GM12878 (cell line): ENCODE results near the gene WDFY4. TPM values are rescaled to one million over a fixed set of nuclear protein-coding genes. Genes with fewer than 3 reads are reported as not detected.

Source experiments
- ATAC-seq: fragments of 200-7000 bp; cut with Tn5 transposase; 3 replicates; pipeline ENCODE4 v1.9.1; 2020; ENCODE audit warnings: mild to moderate bottlenecking, moderate library complexity
- BruUV-seq: library from RNA; stranded (reverse); fragments of 400-500 nt; replicated peaks from 2 replicates; lab custom pipeline; 2021; lab: Mats Ljungman, UMichigan
- CTCF ChIA-PET: fragments of 300-600 bp; sonication (Branson Sonifier 250); formaldehyde crosslinking; extraction: SDS; loops from one replicate; lab custom pipeline; 2021; ENCODE audit warnings: inconsistent platforms; lab: Yijun Ruan, JAX
- POLR2A ChIA-PET: fragments of 350-600 bp; formaldehyde crosslinking; extraction: SDS; loops from one replicate; lab custom pipeline; 2021; ENCODE audit warnings: inconsistent platforms; lab: Charles Lee
- RAD21 ChIA-PET: fragments of 300-600 bp; sonication (Branson Sonifier 250); formaldehyde crosslinking; loops from one replicate; lab custom pipeline; 2023; ENCODE audit warnings: antibody characterized with exemption; ENCODE audit not compliant: unreplicated experiment; lab: Charles Lee
- SMC1A ChIA-PET: fragments of 300-600 bp; sonication (Branson Sonifier 250); formaldehyde crosslinking; loops from one replicate; lab custom pipeline; 2023; ENCODE audit not compliant: unreplicated experiment, uncharacterized antibody; lab: Charles Lee
- DNase-seq: peaks from one replicate; pipeline ENCODE4 v3.0.0-alpha.2; 2011; ENCODE audit warnings: low read depth, low spot score
- FAIRE-seq: peaks from 3 replicates; lab custom pipeline; 2011; peaks lifted over from hg19 to GRCh38; lab: Jason Lieb, UNC
- H2AFZ ChIP-seq: 2 replicates; pipeline ENCODE4 v1.6.0; 2011; ENCODE audit warnings: low read depth, low read length, control low read depth; ENCODE audit not compliant: control insufficient read depth
- H3K27ac ChIP-seq: 2 replicates; pipeline ENCODE4 v1.5.1; 2011; ENCODE audit warnings: control low read depth; ENCODE audit not compliant: control insufficient read depth, insufficient read depth
- H3K27me3 ChIP-seq, 2 experiments: replicated peaks in 1 of 2; 2 replicates each; pipeline versions ENCODE4 v1.6.0 to v1.6.1; 2011; ENCODE audit warnings: low read length in 1 of 2; ENCODE audit not compliant: control insufficient read depth in 2 of 2, insufficient read depth in 2 of 2
- H3K36me3 ChIP-seq, 2 experiments: 2 replicates each; pipeline ENCODE4 v1.5.1; 2011; ENCODE audit warnings: low read length in 1 of 2; ENCODE audit not compliant: control insufficient read depth in 2 of 2, insufficient read depth in 2 of 2
- H3K4me1 ChIP-seq: 2 replicates; pipeline ENCODE4 v1.6.1; 2011; ENCODE audit warnings: mild to moderate bottlenecking, low read length, moderate library complexity, mixed read lengths; ENCODE audit not compliant: control insufficient read depth, insufficient read depth
- H3K4me2 ChIP-seq: 2 replicates; pipeline ENCODE4 v1.6.0; 2011; ENCODE audit warnings: control low read depth; ENCODE audit not compliant: control insufficient read depth, insufficient read depth
- H3K4me3 ChIP-seq: fragments of 200-600 bp; sonication (generic); 2 replicates; pipeline ENCODE4 v1.5.1; 2016
- H3K79me2 ChIP-seq: 2 replicates; pipeline ENCODE4 v1.6.0; 2011; ENCODE audit warnings: low read length; ENCODE audit not compliant: control insufficient read depth, insufficient read depth
- H3K9ac ChIP-seq: 2 replicates; pipeline ENCODE4 v1.8.0; 2011; ENCODE audit warnings: low read length, control low read depth, mixed read lengths; ENCODE audit not compliant: control insufficient read depth, insufficient read depth
- H3K9me3 ChIP-seq: replicated peaks from 3 replicates; pipeline ENCODE4 v1.5.1; 2011; ENCODE audit warnings: mild to moderate bottlenecking, low read length; ENCODE audit not compliant: control insufficient read depth, insufficient read depth
- H4K20me1 ChIP-seq: 2 replicates; pipeline ENCODE4 v1.6.0; 2011; ENCODE audit not compliant: control insufficient read depth, insufficient read depth
- BCL11A ChIP-seq: IDR thresholded peaks from 2 replicates; pipeline ENCODE4 v1.6.1; 2011; ENCODE audit warnings: low read depth, low read length
- BCL3 ChIP-seq: IDR thresholded peaks from 2 replicates; pipeline ENCODE4 v1.6.1; 2011; ENCODE audit warnings: borderline replicate concordance, low read depth, mild to moderate bottlenecking, moderate library complexity, low read length; ENCODE audit not compliant: insufficient read depth, poor library complexity, severe bottlenecking
- BHLHE40 ChIP-seq, 2 experiments: fragments of 450-650 bp in 1 of 2; IDR thresholded peaks; 2 replicates each; pipeline ENCODE4 v1.6.1; 2011 to 2017; ENCODE audit warnings: low read depth in 2 of 2, borderline replicate concordance in 1 of 2, improper control_type of control experiment in 1 of 2, low read length in 1 of 2, mild to moderate bottlenecking in 1 of 2
- EP300 ChIP-seq, 2 experiments: fragments of 150-350 bp in 1 of 2; IDR thresholded peaks; 2 replicates each; pipeline ENCODE4 v1.6.1; 2011 to 2012; ENCODE audit warnings: low read depth in 2 of 2, low read length in 2 of 2, borderline replicate concordance in 1 of 2, improper control_type of control experiment in 1 of 2, inconsistent platforms in 1 of 2; ENCODE audit not compliant: control insufficient read depth in 1 of 2
- HCFC1 ChIP-seq: fragments of 150-350 bp; IDR thresholded peaks from 2 replicates; pipeline ENCODE4 v1.6.1; 2014; ENCODE audit warnings: low read length
- IKZF2 ChIP-seq, 2 experiments: fragments of 450-650 bp; IDR thresholded peaks; 2 replicates each; pipeline ENCODE4 v1.6.1; 2017; ENCODE audit warnings: mild to moderate bottlenecking in 2 of 2, moderate library complexity in 2 of 2
- JUND ChIP-seq: IDR thresholded peaks from 2 replicates; pipeline ENCODE4 v1.6.1; 2012; ENCODE audit warnings: low read depth, mild to moderate bottlenecking, low read length, improper control_type of control experiment, moderate library complexity
- NKRF ChIP-seq: fragments of 450-650 bp; conservative IDR thresholded peaks from 2 replicates; pipeline ENCODE4 v1.6.1; 2017; ENCODE audit warnings: mild to moderate bottlenecking, moderate library complexity
- NR2C2 ChIP-seq: IDR thresholded peaks from 2 replicates; pipeline ENCODE4 v1.6.1; 2011; ENCODE audit warnings: borderline replicate concordance, low read depth; ENCODE audit not compliant: control insufficient read depth, insufficient read length
- NRF1 ChIP-seq: conservative IDR thresholded peaks from 2 replicates; pipeline ENCODE4 v1.6.1; 2011; ENCODE audit warnings: mild to moderate bottlenecking, low read depth, low read length, improper control_type of control experiment
- PAX8 ChIP-seq: fragments of 450-650 bp; IDR thresholded peaks from 2 replicates; pipeline ENCODE4 v1.6.1; 2017; ENCODE audit warnings: mild to moderate bottlenecking, moderate library complexity
- RFX5 ChIP-seq: IDR thresholded peaks from 2 replicates; pipeline ENCODE4 v1.6.1; 2011; ENCODE audit warnings: low read depth, low read length, improper control_type of control experiment
- STAT3 ChIP-seq: IDR thresholded peaks from 2 replicates; pipeline ENCODE4 v1.6.1; 2011; ENCODE audit warnings: low read depth, low read length, improper control_type of control experiment
- TCF7 ChIP-seq: IDR thresholded peaks from 2 replicates; pipeline ENCODE4 v1.6.1; 2014; ENCODE audit warnings: antibody characterized with exemption, borderline replicate concordance
- ZBTB4 ChIP-seq: fragments of 450-650 bp; formaldehyde crosslinking; IDR thresholded peaks from 2 replicates; pipeline ENCODE4 v1.4.0; 2022; ENCODE audit warnings: mild to moderate bottlenecking, moderate library complexity
- ZNF622 ChIP-seq: fragments of 450-650 bp; IDR thresholded peaks from 2 replicates; pipeline ENCODE4 v1.6.1; 2017; ENCODE audit warnings: mild to moderate bottlenecking, inconsistent platforms
- WGBS: methylation state at CpG from one replicate; pipeline ENCODE4 v1.1.6; 2016; ENCODE audit warnings: low lambda C conversion rate; ENCODE audit not compliant: insufficient replicate concordance, insufficient coverage; ENCODE audit errors: missing lambda C conversion rate; 5-methylcytosine and 5-hydroxymethylcytosine counted together
- in situ Hi-C: fragments of 300-500 bp; cut with MboI; formaldehyde crosslinking; loops from 9 replicates; pipeline ENCODE4 v1.14.3; 2018; ENCODE audit warnings: mixed read lengths
- intact Hi-C: fragments of 100-400 bp; cut with micrococcal nuclease; formaldehyde crosslinking; loops from one replicate; pipeline ENCODE4 v1.14.2; 2022; ENCODE audit not compliant: unreplicated experiment
- polyA plus RNA-seq, 11 experiments: library from polyadenylated mRNA; depleted of rRNA in 4 of 11; unstranded in 6 of 11; stranded (reverse) in 5 of 11; fragments of >200 nt; fragmentation: Nextera tagmentation in 4 of 11; fragmentation: Illumina TruSeq in 1 of 11; extraction: Ambion mirVana in 4 of 11; extraction: Trizol in 1 of 11; gene quantifications; 1 replicate in 1 of 11; 2 replicates in 10 of 11; pipeline versions ENCODE4 v1.2.1 to v1.2.3, GENCODE V29; 2011 to 2016; ENCODE audit warnings: inconsistent platforms in 2 of 11, missing spikeins in 2 of 11, low read depth in 1 of 11
- total RNA-seq, 4 experiments: library from RNA; depleted of rRNA in 3 of 4; stranded (reverse); fragments of >200 nt in 3 of 4; fragmentation: Illumina TruSeq in 1 of 4; extraction: Trizol in 1 of 4; gene quantifications; 2 replicates each; pipeline versions ENCODE4 v1.2.1 to v1.2.3, GENCODE V29; 2013 to 2021

WDFY4 gene
- total and polyA plus RNA-seq, 10 of the 15 experiments (the other 5 are each of a cell fraction or from before 2014, with no cell fraction given) = 13.5 to 132 (median 47.3) TPM

- Histone ChIP-seq H3K4me2 (no peak overlapping the region), H3K9ac (no peak overlapping the region), H3K4me3 (no peak overlapping the region), H3K36me3 (peaks cover 37 to 52% of the 10 kb centered on the region in 2 experiments), H4K20me1 (peaks cover 9% of the 10 kb centered on the region), H2AFZ (no peak overlapping the region), H3K27ac (no peak overlapping the region), H3K79me2 (peaks cover 5% of the 10 kb centered on the region; the same call in 1 of the 2 replicates), H3K4me1 (peaks cover 12% of the 10 kb centered on the region), H3K27me3 (no peaks in the 10 kb centered on the region), H3K9me3 (no peaks in the 10 kb centered on the region; the same call in 2 of the 3 replicates)
- ChIA-PET POLR2A (no interaction called here), RAD21 (interaction anchor here (1.1 kb wide), 1 partner anchor 48 kb away, joined by 3 read pairs; no protein-coding TSS in a partner anchor), SMC1A (interaction anchor here (0.7 to 1.9 kb wide), 3 partner anchors 19 to 108 kb away, joined by 3 to 5 read pairs (median 4); no protein-coding TSS in a partner anchor), CTCF (interaction anchor here (1.0 to 1.3 kb wide), 4 partner anchors 43 to 151 kb away, joined by 3 to 4 read pairs (median 4); no protein-coding TSS in a partner anchor)
- TF ChIP-seq NR2C2 (no peak), NKRF (no peak), HCFC1 (no peak), BCL3 (no peak), BCL11A (no peak), NRF1 (no peak), BHLHE40 (IDR thresholded peaks at IDR 0.05; ENCODE audit: borderline replicate concordance in 1 of 2, low read depth in 2 of 2, low read length in 1 of 2) (no peak), JUND (no peak), ZBTB4 (CRISPR knock-in tag) (no peak), IKZF2 (IDR thresholded peaks at IDR 0.05) (no peak), EP300 (IDR thresholded peaks at IDR 0.05; ENCODE audit: borderline replicate concordance in 1 of 2, control insufficient read depth in 1 of 2, low read depth in 2 of 2, low read length in 2 of 2) (no peak), RFX5 (no peak), TCF7 (no peak), STAT3 (no peak), ZNF622 (no peak), PAX8 (no peak)
- intact Hi-C loops (no loop called here), in situ Hi-C loops (no loop called here)
- DNase-seq (no peak), ATAC-seq (no peak), FAIRE-seq (no peak)
- no TSS peak for BruUV-seq
- WGBS = 97% methylated on average over 2 of the region's 2 CpGs
These were observed 123.3 kb downstream of the WDFY4 start for GRCh38 chr10:48807791-48808470.
